Measurements from ENCODE around the gene YTHDC2.
A peak's percentile ranks its signal among the peaks of the same experiment; 100 is the strongest.

Gene YTHDC2

DNA sequence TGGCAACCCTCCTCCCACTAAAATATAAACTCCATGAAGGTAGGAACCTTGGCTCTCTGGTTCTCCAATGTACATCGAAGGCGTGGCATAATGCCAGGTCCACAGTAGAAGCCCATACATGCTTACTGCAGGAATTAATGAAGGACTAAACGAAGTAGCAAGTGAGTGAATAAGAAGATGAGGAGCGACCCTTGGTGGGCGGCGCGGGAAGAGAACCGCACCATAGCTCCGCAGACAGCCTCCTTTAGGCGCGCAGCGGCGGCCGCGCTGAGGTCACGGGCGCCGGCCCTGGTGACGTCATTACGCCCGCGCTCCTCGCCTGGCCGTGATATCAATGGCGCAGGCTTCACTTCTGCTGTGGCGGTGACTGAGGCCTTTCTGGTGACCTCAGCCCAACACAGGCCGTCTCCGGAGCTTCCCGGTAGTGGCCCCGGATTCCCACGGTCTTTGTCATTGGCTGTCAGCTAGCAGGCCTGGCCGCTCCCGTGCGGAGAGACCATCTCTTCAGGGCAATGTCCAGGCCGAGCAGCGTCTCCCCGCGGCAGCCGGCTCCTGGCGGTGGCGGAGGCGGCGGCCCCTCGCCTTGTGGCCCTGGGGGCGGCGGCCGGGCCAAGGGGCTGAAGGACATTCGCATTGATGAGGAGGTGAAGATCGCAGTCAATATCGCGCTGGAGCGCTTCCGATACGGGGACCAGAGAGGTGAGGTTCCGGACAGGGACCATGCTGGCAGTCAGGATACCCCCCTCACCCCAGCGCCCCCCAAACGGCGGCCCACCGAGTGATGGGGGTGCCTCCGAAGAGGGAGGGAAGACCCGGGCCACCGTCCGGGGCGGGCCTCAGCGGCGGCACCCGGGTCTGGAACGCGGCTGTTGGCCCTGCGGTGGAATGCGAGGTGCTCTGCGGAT lies at the start of gene YTHDC2:
Gene YTHDC2, plus strand, starts transcription at position 311 of the 905 bp plus-strand sequence. Its CDS starts 202 bp downstream, at position 513.
- peak; percentile 78 to 82 for DNase-seq (ENCODE audit: low read depth in 2 of 2)

DNA sequence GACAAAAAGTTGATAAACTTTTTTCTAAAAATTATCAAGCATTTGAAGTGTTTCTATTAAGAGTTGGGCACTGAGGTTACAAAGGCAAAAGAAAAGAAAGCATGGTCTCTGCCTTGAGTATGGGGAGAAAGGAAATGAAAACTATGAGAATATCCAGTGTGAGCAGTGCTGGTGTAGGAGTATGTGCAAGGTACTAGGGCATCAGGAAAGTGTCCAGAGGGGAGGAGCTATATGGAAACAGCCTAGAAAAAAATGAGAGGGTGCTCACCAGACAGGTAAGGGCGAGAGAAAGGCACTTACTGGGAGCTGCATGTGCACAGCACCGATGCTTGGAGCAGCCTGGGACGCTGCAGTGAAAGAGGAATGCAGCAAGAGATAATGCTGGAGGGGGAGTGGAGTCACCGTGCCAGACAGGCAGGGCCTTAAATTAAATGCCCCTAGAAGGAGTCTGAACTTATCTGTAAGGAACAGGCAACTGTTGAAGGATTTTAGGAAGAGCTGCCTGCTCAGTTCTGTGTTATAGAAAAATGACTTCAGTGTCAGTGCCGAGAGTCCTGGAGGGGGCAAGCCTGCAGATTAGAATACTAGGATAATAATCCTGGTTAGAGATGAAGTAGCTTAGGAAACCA lies 39.3 kb upstream of the YTHDC2 start:
- DNase-seq (ENCODE audit: low read depth in 2 of 2), result no peak

DNA sequence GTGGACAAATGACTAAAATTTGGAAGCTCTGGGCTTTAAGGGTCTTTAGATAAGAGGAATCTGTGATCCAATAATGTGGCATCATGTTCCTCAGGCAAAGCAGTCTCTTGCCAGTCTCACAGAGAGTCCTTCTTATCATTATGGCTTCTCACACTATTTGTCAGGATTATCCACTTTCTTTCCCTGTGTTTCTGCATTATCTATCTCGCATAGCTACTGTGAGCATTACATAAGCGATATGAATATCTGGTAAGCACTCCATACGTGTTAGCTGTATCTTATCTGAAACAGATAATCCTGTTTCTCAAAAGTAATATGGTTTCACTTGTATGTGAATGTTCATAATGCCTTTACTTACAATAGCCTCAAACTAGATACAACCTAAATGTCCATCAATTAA lies 34.8 kb upstream of the YTHDC2 start:
- no peak for DNase-seq (ENCODE audit: low read depth in 2 of 2)

DNA sequence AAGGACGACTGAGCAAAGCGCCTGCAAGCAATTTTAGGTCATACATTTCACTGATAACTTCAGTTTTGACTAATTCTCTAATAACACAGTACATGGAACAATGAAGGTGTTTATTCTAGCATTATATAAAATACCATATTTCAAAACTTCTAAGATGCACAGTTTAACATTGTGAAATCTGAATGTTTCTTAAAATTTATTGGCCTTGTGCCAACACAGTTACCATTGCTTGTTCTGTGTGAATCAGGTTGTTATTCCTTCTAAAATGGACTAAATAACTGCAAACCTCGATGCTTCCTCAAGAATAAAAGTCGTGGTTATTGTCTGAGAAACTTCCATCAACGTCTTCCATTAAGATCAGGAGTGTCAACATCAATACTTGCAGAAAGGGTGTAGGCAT lies 33.3 kb upstream of the YTHDC2 start:
- no peak for DNase-seq (ENCODE audit: low read depth in 2 of 2)

GRCh38 chr5:113487416-113487780 lies 26.1 kb upstream of the YTHDC2 start:
- no peak for DNase-seq (ENCODE audit: low read depth in 2 of 2)

GRCh38 chr5:113487781-113488644 lies 25.5 kb upstream of the YTHDC2 start, which contains the start of gene MCC:
TSS of gene MCC (minus strand) at chr5:113488453.
- peak; percentile 7 to 32 for DNase-seq (ENCODE audit: low read depth in 2 of 2)

- no peak for DNase-seq (ENCODE audit: low read depth in 2 of 2)
These were observed 24.8 kb upstream of the YTHDC2 start for GRCh38 chr5:113488645-113489184.

- no peak for DNase-seq (ENCODE audit: low read depth in 2 of 2)
These were observed 24.2 kb upstream of the YTHDC2 start for GRCh38 chr5:113489299-113489698.

GRCh38 chr5:113490317-113490716 lies 23.2 kb upstream of the YTHDC2 start:
- no peak for DNase-seq (ENCODE audit: low read depth in 2 of 2)

- no peak for DNase-seq (ENCODE audit: low read depth in 2 of 2)
These were observed 22.5 kb upstream of the YTHDC2 start for GRCh38 chr5:113491022-113491421.

GRCh38 chr5:113493446-113493845 lies 20.0 kb upstream of the YTHDC2 start:
- no peak for DNase-seq (ENCODE audit: low read depth in 2 of 2)

DNA sequence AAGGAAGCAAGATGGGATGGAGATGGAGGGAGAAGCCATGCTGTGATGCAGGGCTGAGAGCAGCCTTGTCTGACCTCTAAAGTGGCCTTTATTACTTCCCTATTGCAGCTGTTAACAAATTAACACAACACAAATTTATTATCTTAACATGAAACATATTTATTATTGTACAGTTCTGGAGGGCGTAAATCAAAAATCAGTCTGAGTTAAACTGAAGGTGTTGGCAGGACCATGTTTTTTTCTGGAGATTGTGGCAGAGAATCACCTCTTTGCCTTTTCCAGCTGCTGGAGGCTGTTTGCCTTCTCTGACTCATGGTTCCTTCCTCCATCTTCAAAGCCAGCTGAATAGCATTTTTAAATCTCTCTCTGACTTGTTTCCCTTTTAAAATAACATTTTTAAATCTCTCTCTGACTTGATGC lies 18.1 kb upstream of the YTHDC2 start:
- no peak for DNase-seq (ENCODE audit: low read depth in 2 of 2)

DNA sequence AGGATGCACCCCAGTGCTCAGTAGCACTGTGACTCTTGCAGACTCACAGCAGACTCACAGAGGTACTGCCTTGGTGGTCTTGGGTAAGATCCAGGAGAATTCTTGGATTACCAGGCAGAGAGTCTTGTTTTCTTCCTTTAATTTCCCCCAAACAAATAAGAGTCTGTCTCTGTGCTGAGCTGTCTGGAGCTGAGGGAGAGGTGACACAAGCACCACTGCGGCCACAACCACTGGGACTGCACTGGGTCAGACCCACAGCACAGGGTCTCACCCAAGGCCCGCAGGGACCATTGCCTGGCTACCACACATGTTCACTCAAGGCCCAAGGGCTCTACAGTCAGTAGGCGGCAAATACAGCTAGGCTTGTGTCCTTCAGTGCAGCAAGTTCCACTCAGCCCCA lies 11.4 kb upstream of the YTHDC2 start:
- no peak for DNase-seq (ENCODE audit: low read depth in 2 of 2)

GRCh38 chr5:113503146-113503545 lies 10.3 kb upstream of the YTHDC2 start:
- DNase-seq (ENCODE audit: low read depth in 2 of 2), result no peak

- no peak for DNase-seq (ENCODE audit: low read depth in 2 of 2)
These were observed 8.3 kb upstream of the YTHDC2 start for GRCh38 chr5:113505181-113505580.

- DNase-seq (ENCODE audit: low read depth in 2 of 2), result no peak
These were observed 5.9 kb upstream of the YTHDC2 start for GRCh38 chr5:113507601-113508000.

DNA sequence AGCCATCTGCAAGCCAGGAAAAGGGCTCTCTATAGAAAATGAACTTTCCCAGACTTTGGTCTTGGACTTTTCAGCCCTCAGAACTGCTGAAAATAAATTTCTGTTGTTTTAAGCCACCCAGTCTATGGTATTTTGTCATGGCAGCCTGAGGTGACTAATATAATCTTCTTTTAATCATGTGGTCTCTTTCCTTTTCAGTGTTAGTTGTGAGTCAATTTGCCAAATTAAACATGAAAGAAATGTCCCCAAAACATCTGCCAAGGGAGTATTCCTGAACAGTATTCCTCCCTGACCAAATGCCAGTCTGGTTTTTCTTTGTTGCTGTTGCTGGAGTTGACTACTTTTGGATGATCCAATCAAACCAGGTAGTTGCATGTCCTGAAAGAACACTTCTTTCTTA lies 4.7 kb upstream of the YTHDC2 start:
- no peak for DNase-seq (ENCODE audit: low read depth in 2 of 2)

DNA sequence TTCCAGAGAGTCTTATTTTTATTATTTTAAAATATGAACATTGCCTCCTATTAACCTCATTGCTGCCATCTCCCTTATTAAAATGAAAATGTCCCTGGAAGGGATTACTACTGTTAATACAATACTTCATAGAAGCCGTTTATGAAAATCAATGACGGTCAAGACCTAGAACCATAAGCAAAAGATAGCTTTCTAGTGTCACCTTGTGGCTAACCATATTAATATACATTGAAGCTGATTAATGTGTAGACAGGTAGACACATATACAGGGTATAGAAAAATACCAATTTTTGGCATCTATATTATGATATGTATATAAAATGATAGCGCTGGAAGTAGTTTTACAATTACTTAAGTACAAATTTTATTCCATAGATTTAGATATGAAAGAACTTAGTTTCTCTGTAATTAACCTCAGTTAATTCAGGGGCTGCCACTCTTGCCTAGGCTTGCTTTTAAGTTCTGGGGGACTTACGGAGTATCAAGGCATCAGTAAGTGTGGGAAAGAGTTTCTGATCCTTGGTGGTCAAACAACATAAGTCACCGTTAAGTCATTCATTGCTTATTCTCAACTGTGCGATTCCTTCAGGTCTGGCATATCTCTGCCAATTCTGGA lies 2.5 kb upstream of the YTHDC2 start:
- no peak for DNase-seq (ENCODE audit: low read depth in 2 of 2)

GRCh38 chr5:113512341-113512740 lies 1.2 kb upstream of the YTHDC2 start:
- DNase-seq (ENCODE audit: low read depth in 2 of 2), result no peak

DNA sequence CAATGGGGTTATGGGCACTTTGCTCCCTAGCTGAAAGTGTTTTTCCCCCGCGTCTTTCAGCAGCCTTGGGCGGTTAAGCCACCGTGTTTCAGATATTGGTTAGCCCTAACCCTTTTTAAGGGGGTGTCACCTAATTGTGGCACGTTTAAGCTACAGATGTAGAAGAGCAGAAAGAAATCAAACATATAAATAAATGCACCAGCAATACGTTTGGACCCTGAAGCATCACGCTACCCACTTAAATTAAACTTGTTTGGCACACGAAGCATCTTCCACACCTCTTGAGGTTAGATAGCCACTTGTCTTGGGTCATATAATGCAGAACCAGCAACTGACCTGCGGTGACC lies 768 bp downstream of the YTHDC2 start:
- DNase-seq (ENCODE audit: low read depth in 2 of 2), result no peak

DNA sequence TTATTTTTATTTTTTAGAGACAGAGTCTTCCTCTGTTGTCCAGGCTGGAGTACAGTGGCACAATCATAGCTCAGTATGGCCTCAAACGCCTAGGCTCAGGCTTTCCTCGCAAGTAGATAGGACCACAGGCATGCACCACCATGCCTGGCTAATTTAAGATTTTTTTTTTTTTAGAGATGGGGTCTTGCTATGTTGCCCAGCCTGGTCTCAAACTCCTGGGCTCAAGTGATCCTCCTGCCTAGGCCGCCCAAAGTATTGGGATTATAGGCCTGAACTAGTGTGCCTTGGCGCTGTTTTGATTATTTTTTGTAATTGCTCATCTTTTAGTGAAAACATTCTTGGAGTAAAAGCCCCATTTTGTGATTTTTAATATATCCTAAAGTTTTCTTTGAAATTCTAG lies 5.4 kb downstream of the YTHDC2 start:
- DNase-seq (ENCODE audit: low read depth in 2 of 2), result no peak

DNA sequence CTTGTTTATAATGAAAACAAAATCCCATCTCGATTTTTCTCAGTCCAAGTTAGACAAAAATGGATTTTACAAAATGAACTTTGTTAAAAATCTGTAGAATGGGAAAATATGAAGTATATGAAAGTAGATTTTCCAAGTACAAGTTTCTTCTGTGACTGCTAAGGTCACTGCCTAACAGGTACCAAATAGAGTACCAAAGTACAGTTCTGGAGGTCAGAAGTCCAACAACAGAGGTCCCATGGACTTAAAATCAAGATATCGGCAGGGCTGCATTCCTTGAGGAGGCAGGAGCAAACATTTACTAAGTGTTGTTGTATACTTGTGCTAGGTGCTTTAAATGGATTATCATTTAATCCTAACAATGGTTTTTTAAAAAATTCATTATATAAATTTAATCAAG lies 5.9 kb downstream of the YTHDC2 start:
- DNase-seq (ENCODE audit: low read depth in 2 of 2), result no peak

Measured in stimulated activated CD4-positive, alpha-beta T cell treated with anti-CD3 and anti-CD28 coated beads, Interleukin-12 subunit alpha, Interleukin-12 subunit beta, amount 100 ng/mL, for 24 hours (primary cell).